HepG2 (cell line): Measurements from ENCODE around the gene SAMD13. TPM values are rescaled to one million over a fixed set of nuclear protein-coding genes. Genes with fewer than 3 reads are reported as not detected.

Source experiments
- ATAC-seq: fragments of 200-7000 bp; cut with Tn5 transposase; 3 replicates; pipeline ENCODE4 v1.9.1; 2020; ENCODE audit warnings: mild to moderate bottlenecking, moderate library complexity
- BruUV-seq: library from RNA; stranded (reverse); fragments of 400-500 nt; replicated peaks from 2 replicates; lab custom pipeline; 2021; lab: Mats Ljungman, UMichigan
- CTCF ChIA-PET: fragments of 300-600 bp; formaldehyde crosslinking; extraction: SDS; loops from one replicate; lab custom pipeline; 2021; ENCODE audit warnings: low total read pairs, inconsistent platforms, low intra/inter-chr PET ratio; lab: Yijun Ruan, JAX
- POLR2A ChIA-PET: fragments of 350-600 bp; sonication (Branson Sonifier 250); formaldehyde crosslinking; loops from one replicate; lab custom pipeline; 2020; ENCODE audit warnings: antibody characterized with exemption, inconsistent platforms; lab: Yijun Ruan, JAX
- DNase-seq: peaks from one replicate; pipeline ENCODE4 v3.0.0-alpha.2; 2015; ENCODE audit warnings: low spot score
- FAIRE-seq: peaks from 3 replicates; lab custom pipeline; 2011; peaks lifted over from hg19 to GRCh38; lab: Jason Lieb, UNC
- H2AFZ ChIP-seq: one replicate; pipeline ENCODE4 v1.6.1; 2011; ENCODE audit warnings: low read length, inconsistent platforms
- H3K27ac ChIP-seq: fragments of 300-600 bp; 3 replicates; pipeline ENCODE4 v1.8.0; 2011; ENCODE audit warnings: mixed run types, mild to moderate bottlenecking, mixed read lengths, low read length, inconsistent platforms; ENCODE audit not compliant: insufficient read depth; ENCODE audit errors: extremely low read length
- H3K27me3 ChIP-seq, 2 experiments: fragments of 200-600 bp in 1 of 2; 2 replicates in 1 of 2; 3 replicates in 1 of 2; pipeline versions ENCODE4 v1.6.0 to v1.8.0; 2011; ENCODE audit warnings: low read length in 2 of 2, mild to moderate bottlenecking in 2 of 2, moderate library complexity in 2 of 2, inconsistent platforms in 1 of 2; ENCODE audit not compliant: insufficient read depth in 2 of 2, control insufficient read depth in 1 of 2
- H3K36me3 ChIP-seq, 2 experiments: fragments of 200-600 bp in 1 of 2; replicated peaks in 1 of 2; 2 replicates in 1 of 2; 3 replicates in 1 of 2; pipeline versions ENCODE4 v1.5.1 to v1.8.0; 2011; ENCODE audit warnings: low read length in 2 of 2, inconsistent platforms in 1 of 2; ENCODE audit not compliant: insufficient read depth in 2 of 2, control insufficient read depth in 1 of 2
- H3K4me1 ChIP-seq: 2 replicates; pipeline ENCODE4 v1.5.1; 2012; ENCODE audit warnings: low read length, inconsistent platforms; ENCODE audit not compliant: insufficient read depth
- H3K4me2 ChIP-seq: 2 replicates; pipeline ENCODE4 v1.6.0; 2011; ENCODE audit warnings: low read depth, low read length, inconsistent platforms
- H3K4me3 ChIP-seq, 3 experiments: fragments of 200-600 bp in 1 of 3; sonication (generic), shearing (Covaris generic) in 1 of 3; replicated peaks in 1 of 3; 2 replicates each; pipeline ENCODE4 v1.5.1; 2011 to 2016; ENCODE audit warnings: low read length in 3 of 3, inconsistent platforms in 2 of 3, low read depth in 2 of 3, mild to moderate bottlenecking in 2 of 3, control low read depth in 1 of 3, mixed read lengths in 1 of 3; ENCODE audit not compliant: insufficient read depth in 1 of 3
- H3K79me2 ChIP-seq: one replicate; pipeline ENCODE4 v1.6.1; 2011; ENCODE audit warnings: low read length, inconsistent platforms; ENCODE audit not compliant: insufficient read depth
- H3K9ac ChIP-seq: 2 replicates; pipeline ENCODE4 v1.6.0; 2011; ENCODE audit warnings: mild to moderate bottlenecking, low read depth, low read length, inconsistent platforms; ENCODE audit not compliant: insufficient read depth
- H3K9me3 ChIP-seq: 2 replicates; pipeline ENCODE4 v1.5.1; 2012; ENCODE audit warnings: mild to moderate bottlenecking, low read length
- H4K20me1 ChIP-seq: 2 replicates; pipeline ENCODE4 v1.6.0; 2011; ENCODE audit warnings: inconsistent platforms, mild to moderate bottlenecking, low read length, moderate library complexity; ENCODE audit not compliant: insufficient read depth
- CENPX ChIP-seq: sonication (generic); formaldehyde crosslinking; IDR thresholded peaks from 2 replicates; pipeline ENCODE4 v1.9.0; 2021; ENCODE audit warnings: mild to moderate bottlenecking, missing genetic modification reagents, moderate library complexity
- KLF15 ChIP-seq: sonication (generic); formaldehyde crosslinking; IDR thresholded peaks from 2 replicates; pipeline ENCODE4 v1.8.1; 2023; ENCODE audit warnings: borderline replicate concordance, mild to moderate bottlenecking, inconsistent platforms, missing genetic modification reagents, mixed read lengths
- MTF1 ChIP-seq: sonication (generic); formaldehyde crosslinking; IDR thresholded peaks from 2 replicates; pipeline ENCODE4 v1.5.0; 2020; ENCODE audit warnings: missing genetic modification reagents
- ZNF577 ChIP-seq: sonication (generic); formaldehyde crosslinking; IDR thresholded peaks from 2 replicates; pipeline ENCODE4 v1.4.0; 2020; ENCODE audit warnings: mild to moderate bottlenecking, low read depth, missing genetic modification reagents, borderline replicate concordance
- WGBS: methylation state at CpG from one replicate; pipeline ENCODE4 v1.1.6; 2017; ENCODE audit warnings: low lambda C conversion rate; 5-methylcytosine and 5-hydroxymethylcytosine counted together
- in situ Hi-C: cut with HindIII; loops from 2 replicates; pipeline ENCODE4 v1.10.0; 2017; ENCODE audit warnings: low pct_unique_long_range_greater_than_20kb; ENCODE audit not compliant: extremely low pct_ligation_motif_present
- intact Hi-C: fragments of 100-400 bp; cut with micrococcal nuclease; formaldehyde crosslinking; loops from one replicate; pipeline ENCODE4 v1.10.0; 2022; ENCODE audit not compliant: unreplicated experiment
- polyA plus RNA-seq, 8 experiments: library from polyadenylated mRNA; depleted of rRNA in 3 of 8; stranded (reverse) in 7 of 8; unstranded in 1 of 8; fragments of >200 nt; fragmentation: Illumina TruSeq in 4 of 8; extraction: Trizol in 4 of 8; gene quantifications; 2 replicates each; pipeline versions ENCODE4 v1.2.1 to v1.2.3, GENCODE V29; 2011 to 2016; ENCODE audit warnings: low read depth in 4 of 8, missing spikeins in 1 of 8, mixed read lengths in 1 of 8; ENCODE audit not compliant: insufficient read depth in 1 of 8
- total RNA-seq, 5 experiments: library from RNA; depleted of rRNA; stranded (reverse); fragments of >200 nt; fragmentation: Illumina TruSeq; extraction: Trizol; gene quantifications; 2 replicates each; pipeline ENCODE4 v1.2.3, GENCODE V29; 2016; ENCODE audit warnings: low read depth in 1 of 5
- TF ChIP-seq, protein P1 (sequence below), 2 experiments: sonication (generic) in 1 of 2; formaldehyde crosslinking in 1 of 2; IDR thresholded peaks; 2 replicates each; pipeline versions ENCODE4 v1.4.0 to v1.6.1; 2018 to 2020; ENCODE audit warnings: missing genetic modification reagents in 2 of 2, borderline replicate concordance in 1 of 2, low read depth in 1 of 2, mild to moderate bottlenecking in 1 of 2, missing biosample characterization in 1 of 2
- TF ChIP-seq, protein P2 (sequence below): IDR thresholded peaks from 2 replicates; pipeline ENCODE4 v1.4.0; 2020; ENCODE audit warnings: mild to moderate bottlenecking, missing genetic modification reagents
- TF ChIP-seq, protein P3 (sequence below): sonication (generic); formaldehyde crosslinking; IDR thresholded peaks from 2 replicates; pipeline ENCODE4 v1.8.0; 2022; ENCODE audit warnings: missing genetic modification reagents, low read depth, mild to moderate bottlenecking, borderline replicate concordance
- TF ChIP-seq, protein P4 (sequence below): sonication (generic); formaldehyde crosslinking; IDR thresholded peaks from 2 replicates; pipeline ENCODE4 v1.4.0; 2020; ENCODE audit warnings: mild to moderate bottlenecking, missing genetic modification reagents
- TF ChIP-seq, protein P5 (sequence below): sonication (generic); formaldehyde crosslinking; IDR thresholded peaks from 2 replicates; pipeline ENCODE4 v1.8.1; 2023; ENCODE audit warnings: mild to moderate bottlenecking, moderate library complexity, missing genetic modification reagents

Gene SAMD13
- total and polyA plus RNA-seq, 2 of the 13 experiments (the other 11 are each of a cell fraction or from before 2014, with no cell fraction given): 0.09 to 0.18 TPM

DNA sequence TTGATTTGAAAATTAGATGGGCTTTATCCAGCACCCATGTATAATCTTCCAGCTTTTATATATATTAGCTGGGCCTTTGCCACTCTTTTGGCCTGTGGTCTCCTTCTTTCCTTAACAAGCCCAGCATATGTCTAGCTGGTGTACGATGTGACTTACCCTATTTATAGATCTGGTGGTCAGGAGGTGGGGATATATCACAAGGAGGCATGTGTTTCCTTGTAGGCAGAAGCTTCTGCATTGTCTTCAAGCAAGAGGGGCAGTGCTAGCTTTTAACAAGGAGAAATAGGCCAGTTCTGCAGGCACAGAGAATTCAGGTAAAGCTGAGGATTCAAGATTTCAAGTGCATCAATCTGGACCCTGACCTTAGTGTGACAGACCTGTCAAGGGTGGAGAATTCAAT lies 58.8 kb downstream of the SAMD13 start:
- CTCF ChIA-PET: no interaction called here
- H3K79me2 ChIP-seq: no peaks in the 10 kb centered on the region
- in situ Hi-C loops: no loop called here

More for the DNA sequence above, 58.8 kb downstream of the SAMD13 start:
- FAIRE-seq (no peak), DNase-seq (no peak), ATAC-seq (no peak)
- 0% methylated on average over 1 of the region's 1 CpG for WGBS
- H3K36me3 ChIP-seq: no peaks in the 10 kb centered on the region
- H3K4me1 ChIP-seq: no peaks in the 10 kb centered on the region
- H3K9me3 ChIP-seq: no peaks in the 10 kb centered on the region
- no peaks in the 10 kb centered on the region for H4K20me1 ChIP-seq
- H3K27me3 ChIP-seq: no peaks in the 10 kb centered on the region; a peak in 1 of 5 replicates
- H3K4me2 ChIP-seq: no peak overlapping the region
- H3K4me3 ChIP-seq: no peak overlapping the region
- BruUV-seq: no TSS peak
- POLR2A ChIA-PET: no interaction called here
- no peak overlapping the region for H3K27ac ChIP-seq
- intact Hi-C loops: no loop called here
- TF ChIP-seq KLF15 (CRISPR knock-in tag): no peak
- TF ChIP-seq, protein P1, sequence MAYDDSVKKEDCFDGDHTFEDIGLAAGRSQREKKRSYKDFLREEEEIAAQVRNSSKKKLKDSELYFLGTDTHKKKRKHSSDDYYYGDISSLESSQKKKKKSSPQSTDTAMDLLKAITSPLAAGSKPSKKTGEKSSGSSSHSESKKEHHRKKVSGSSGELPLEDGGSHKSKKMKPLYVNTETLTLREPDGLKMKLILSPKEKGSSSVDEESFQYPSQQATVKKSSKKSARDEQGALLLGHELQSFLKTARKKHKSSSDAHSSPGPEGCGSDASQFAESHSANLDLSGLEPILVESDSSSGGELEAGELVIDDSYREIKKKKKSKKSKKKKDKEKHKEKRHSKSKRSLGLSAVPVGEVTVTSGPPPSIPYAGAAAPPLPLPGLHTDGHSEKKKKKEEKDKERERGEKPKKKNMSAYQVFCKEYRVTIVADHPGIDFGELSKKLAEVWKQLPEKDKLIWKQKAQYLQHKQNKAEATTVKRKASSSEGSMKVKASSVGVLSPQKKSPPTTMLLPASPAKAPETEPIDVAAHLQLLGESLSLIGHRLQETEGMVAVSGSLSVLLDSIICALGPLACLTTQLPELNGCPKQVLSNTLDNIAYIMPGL (CRISPR knock-in tag; IDR thresholded peaks at IDR 0.05; ENCODE audit: borderline replicate concordance in 1 of 2, low read depth in 1 of 2): no peak
- TF ChIP-seq, protein P2, sequence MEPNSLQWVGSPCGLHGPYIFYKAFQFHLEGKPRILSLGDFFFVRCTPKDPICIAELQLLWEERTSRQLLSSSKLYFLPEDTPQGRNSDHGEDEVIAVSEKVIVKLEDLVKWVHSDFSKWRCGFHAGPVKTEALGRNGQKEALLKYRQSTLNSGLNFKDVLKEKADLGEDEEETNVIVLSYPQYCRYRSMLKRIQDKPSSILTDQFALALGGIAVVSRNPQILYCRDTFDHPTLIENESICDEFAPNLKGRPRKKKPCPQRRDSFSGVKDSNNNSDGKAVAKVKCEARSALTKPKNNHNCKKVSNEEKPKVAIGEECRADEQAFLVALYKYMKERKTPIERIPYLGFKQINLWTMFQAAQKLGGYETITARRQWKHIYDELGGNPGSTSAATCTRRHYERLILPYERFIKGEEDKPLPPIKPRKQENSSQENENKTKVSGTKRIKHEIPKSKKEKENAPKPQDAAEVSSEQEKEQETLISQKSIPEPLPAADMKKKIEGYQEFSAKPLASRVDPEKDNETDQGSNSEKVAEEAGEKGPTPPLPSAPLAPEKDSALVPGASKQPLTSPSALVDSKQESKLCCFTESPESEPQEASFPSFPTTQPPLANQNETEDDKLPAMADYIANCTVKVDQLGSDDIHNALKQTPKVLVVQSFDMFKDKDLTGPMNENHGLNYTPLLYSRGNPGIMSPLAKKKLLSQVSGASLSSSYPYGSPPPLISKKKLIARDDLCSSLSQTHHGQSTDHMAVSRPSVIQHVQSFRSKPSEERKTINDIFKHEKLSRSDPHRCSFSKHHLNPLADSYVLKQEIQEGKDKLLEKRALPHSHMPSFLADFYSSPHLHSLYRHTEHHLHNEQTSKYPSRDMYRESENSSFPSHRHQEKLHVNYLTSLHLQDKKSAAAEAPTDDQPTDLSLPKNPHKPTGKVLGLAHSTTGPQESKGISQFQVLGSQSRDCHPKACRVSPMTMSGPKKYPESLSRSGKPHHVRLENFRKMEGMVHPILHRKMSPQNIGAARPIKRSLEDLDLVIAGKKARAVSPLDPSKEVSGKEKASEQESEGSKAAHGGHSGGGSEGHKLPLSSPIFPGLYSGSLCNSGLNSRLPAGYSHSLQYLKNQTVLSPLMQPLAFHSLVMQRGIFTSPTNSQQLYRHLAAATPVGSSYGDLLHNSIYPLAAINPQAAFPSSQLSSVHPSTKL (CRISPR knock-in tag): no peak
- TF ChIP-seq, protein P3, sequence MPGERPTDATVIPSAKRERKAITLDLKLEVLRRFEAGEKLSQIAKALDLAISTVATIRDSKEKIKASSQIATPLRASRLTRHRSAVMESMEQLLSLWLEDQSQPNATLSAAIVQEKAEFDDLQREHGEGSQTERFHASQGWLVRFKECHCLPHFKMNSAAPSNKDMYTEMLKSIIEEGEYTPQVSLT: no peak
- TF ChIP-seq, protein P4, sequence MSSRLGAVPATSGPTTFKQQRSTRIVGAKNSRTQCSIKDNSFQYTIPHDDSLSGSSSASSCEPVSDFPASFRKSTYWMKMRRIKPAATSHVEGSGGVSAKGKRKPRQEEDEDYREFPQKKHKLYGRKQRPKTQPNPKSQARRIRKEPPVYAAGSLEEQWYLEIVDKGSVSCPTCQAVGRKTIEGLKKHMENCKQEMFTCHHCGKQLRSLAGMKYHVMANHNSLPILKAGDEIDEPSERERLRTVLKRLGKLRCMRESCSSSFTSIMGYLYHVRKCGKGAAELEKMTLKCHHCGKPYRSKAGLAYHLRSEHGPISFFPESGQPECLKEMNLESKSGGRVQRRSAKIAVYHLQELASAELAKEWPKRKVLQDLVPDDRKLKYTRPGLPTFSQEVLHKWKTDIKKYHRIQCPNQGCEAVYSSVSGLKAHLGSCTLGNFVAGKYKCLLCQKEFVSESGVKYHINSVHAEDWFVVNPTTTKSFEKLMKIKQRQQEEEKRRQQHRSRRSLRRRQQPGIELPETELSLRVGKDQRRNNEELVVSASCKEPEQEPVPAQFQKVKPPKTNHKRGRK: no peak
- no peak for TF ChIP-seq MTF1 (CRISPR knock-in tag)
- no peak for TF ChIP-seq CENPX (CRISPR knock-in tag)
- TF ChIP-seq, protein P5, sequence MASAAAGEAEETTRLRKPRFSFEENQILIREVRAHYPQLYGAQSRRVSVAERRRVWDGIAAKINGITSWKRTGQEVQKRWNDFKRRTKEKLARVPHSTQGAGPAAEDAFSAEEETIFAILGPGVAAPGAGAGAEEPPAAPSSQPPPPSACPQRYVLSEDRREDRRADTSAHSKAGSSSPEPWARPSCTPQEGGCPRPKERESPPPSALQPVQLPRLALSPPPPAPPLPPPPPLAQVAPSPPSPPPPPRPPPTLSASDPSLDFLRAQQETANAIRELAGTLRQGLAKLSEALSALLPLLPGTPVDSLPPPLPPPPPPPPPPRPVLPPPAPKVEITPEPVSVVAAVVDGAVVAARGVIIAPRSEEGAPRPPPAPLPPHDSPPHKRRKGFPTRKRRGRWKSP: no peak
- TF ChIP-seq ZNF577: no peak
- H3K9ac ChIP-seq: no peak overlapping the region
- no peak overlapping the region for H2AFZ ChIP-seq
